Measurements from ENCODE around the gene CCDC142. TPM values are rescaled to one million over a fixed set of nuclear protein-coding genes. Genes with fewer than 3 reads are reported as not detected.

Gene CCDC142
- total RNA-seq, 1 experiment from 2014 or later = 16.6 TPM

Other genes with a start within 250 kb of the CCDC142 start
- 0.11 to 0.69 TPM (median 0.63 TPM) in 5 replicates for gene SLC4A5, start 139.6 kb downstream of the CCDC142 start, total RNA-seq (2022; extraction: Qiagen RNA extraction; ENCODE audit: low read depth)
- gene DCTN1, start 102.7 kb downstream of the CCDC142 start, total RNA-seq (2022; extraction: Qiagen RNA extraction; ENCODE audit: low read depth) = 107 to 172 TPM (median 149 TPM) in 5 replicates
- gene C2orf81, start 61.4 kb downstream of the CCDC142 start, total RNA-seq (2022; extraction: Qiagen RNA extraction; ENCODE audit: low read depth) = 2.1 to 3.7 TPM (median 3.0 TPM) in 5 replicates
- gene WDR54, start 61.3 kb downstream of the CCDC142 start, total RNA-seq (2022; extraction: Qiagen RNA extraction; ENCODE audit: low read depth) = 63.6 to 93.1 TPM (median 85.8 TPM) in 5 replicates
- gene RTKN, start 41.1 kb downstream of the CCDC142 start, total RNA-seq (2022; extraction: Qiagen RNA extraction; ENCODE audit: low read depth) = 15.5 to 29.0 TPM (median 23.7 TPM) in 5 replicates
- gene INO80B, start 27.9 kb downstream of the CCDC142 start, total RNA-seq (2022; extraction: Qiagen RNA extraction; ENCODE audit: low read depth) = 48.5 to 61.5 TPM (median 59.0 TPM) in 5 replicates
- gene WBP1, start 24.6 kb downstream of the CCDC142 start, total RNA-seq (2022; extraction: Qiagen RNA extraction; ENCODE audit: low read depth) = 43.1 to 83.5 TPM (median 81.4 TPM) in 5 replicates
- 30.7 to 57.7 TPM (median 50.7 TPM) in 5 replicates for gene MOGS, start 17.6 kb downstream of the CCDC142 start, total RNA-seq (2022; extraction: Qiagen RNA extraction; ENCODE audit: low read depth)
- 106 to 146 TPM (median 137 TPM) in 5 replicates for gene MRPL53, start 10.3 kb downstream of the CCDC142 start, total RNA-seq (2022; extraction: Qiagen RNA extraction; ENCODE audit: low read depth)
- gene TTC31, start 83 bp upstream of the CCDC142 start, total RNA-seq (2022; extraction: Qiagen RNA extraction; ENCODE audit: low read depth) = 13.0 to 21.2 TPM (median 16.6 TPM) in 5 replicates
- gene LBX2, start 16.6 kb upstream of the CCDC142 start, total RNA-seq (2022; extraction: Qiagen RNA extraction; ENCODE audit: low read depth) = 2.2 to 4.3 TPM (median 3.3 TPM) in 5 replicates
- 28.0 to 41.4 TPM (median 33.8 TPM) in 5 replicates for gene PCGF1, start 24.7 kb upstream of the CCDC142 start, total RNA-seq (2022; extraction: Qiagen RNA extraction; ENCODE audit: low read depth)
- gene TLX2, start 31.5 kb upstream of the CCDC142 start, total RNA-seq (2022; extraction: Qiagen RNA extraction; ENCODE audit: low read depth) = 0.15 to 0.74 TPM (median 0.21 TPM) in 5 replicates
- 0.09 to 0.49 TPM (median 0.20 TPM) in 3 of 5 replicates, not detected in the others for gene DQX1, start 43.2 kb upstream of the CCDC142 start, total RNA-seq (2022; extraction: Qiagen RNA extraction; ENCODE audit: low read depth)
- 161 to 256 TPM (median 248 TPM) in 5 replicates for gene AUP1, start 46.7 kb upstream of the CCDC142 start, total RNA-seq (2022; extraction: Qiagen RNA extraction; ENCODE audit: low read depth)
- 24.5 to 44.4 TPM (median 40.0 TPM) in 5 replicates for gene HTRA2, start 46.9 kb upstream of the CCDC142 start, total RNA-seq (2022; extraction: Qiagen RNA extraction; ENCODE audit: low read depth)
- gene LOXL3, start 70.9 kb upstream of the CCDC142 start, total RNA-seq (2022; extraction: Qiagen RNA extraction; ENCODE audit: low read depth) = 0.27 to 1.1 TPM (median 0.58 TPM) in 5 replicates
- gene DOK1, start 71.7 kb upstream of the CCDC142 start, total RNA-seq (2022; extraction: Qiagen RNA extraction; ENCODE audit: low read depth) = 3.9 to 6.2 TPM (median 4.7 TPM) in 5 replicates
- gene M1AP, start 165.3 kb upstream of the CCDC142 start, total RNA-seq (2022; extraction: Qiagen RNA extraction; ENCODE audit: low read depth) = not detected in 5 replicates
- gene SEMA4F, start 171.2 kb upstream of the CCDC142 start, total RNA-seq (2022; extraction: Qiagen RNA extraction; ENCODE audit: low read depth) = 7.2 to 13.3 TPM (median 10.9 TPM) in 5 replicates

Data from A549 treated with ZK216348 at 1 μM for 4 hours (cell line).